ENCODE results near the gene SH3GL3.
A peak's percentile ranks its signal among the peaks of the same experiment; 100 is the strongest.

SH3GL3 gene

DNA sequence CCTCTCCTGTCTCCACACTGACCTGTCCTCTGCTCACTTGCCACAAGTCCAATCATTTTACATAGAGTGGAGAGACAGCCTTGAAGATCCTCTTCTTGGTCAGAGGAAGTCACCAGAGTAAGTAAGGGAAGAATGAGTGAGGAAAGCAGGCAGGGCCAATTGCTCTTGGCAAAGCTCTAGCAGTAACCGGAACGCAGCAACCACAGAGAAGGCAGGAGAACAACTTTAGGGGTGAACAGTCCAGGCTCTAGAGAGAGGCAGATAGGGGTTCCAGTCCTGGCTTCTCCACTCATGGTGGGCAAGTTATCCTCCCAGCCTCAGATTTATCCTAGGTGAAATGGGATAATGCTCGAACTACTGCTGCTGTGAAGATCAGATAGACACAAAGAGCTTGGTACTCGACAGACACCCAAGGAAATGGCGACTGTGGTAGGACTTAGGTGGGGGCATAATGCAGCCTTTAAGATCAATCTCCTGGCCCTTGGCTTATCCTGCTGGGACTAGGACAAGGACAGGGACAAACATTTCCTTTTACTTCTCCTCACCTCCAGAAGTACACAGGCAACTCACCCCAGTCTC, 205.6 kb downstream of the SH3GL3 start:
- no peak overlapping the region for H4K12ac ChIP-seq (ENCODE audit: low read depth, low read length)
- no peaks in the 10 kb centered on the region for H3K36me3 ChIP-seq (ENCODE audit: control insufficient read depth in 1 of 2, insufficient read depth in 2 of 2, low read length in 2 of 2)
- H3K9me3 ChIP-seq (ENCODE audit: insufficient read depth, low read depth, low read length), result peaks cover 2% of the 10 kb centered on the region
- WGBS (ENCODE audit: extremely low coverage, insufficient coverage, insufficient read length), result no CpG with 5 or more reads among the region's 5 CpGs
- H3K23ac ChIP-seq (ENCODE audit: low read length), result no peak overlapping the region
- H3K4me2 ChIP-seq (ENCODE audit: low read length), result no peak overlapping the region
- H4K8ac ChIP-seq (ENCODE audit: low read depth, low read length), result no peak overlapping the region
- H4K91ac ChIP-seq (ENCODE audit: low read depth, low read length), result no peak overlapping the region
- H2BK5ac ChIP-seq (ENCODE audit: low read depth, low read length, poor library complexity), result no peak overlapping the region
- no peak overlapping the region for H3K4me3 ChIP-seq (ENCODE audit: low read depth, low read length)
- H3K4ac ChIP-seq (ENCODE audit: low read depth, low read length), result no peak overlapping the region
- H3K27me3 ChIP-seq (ENCODE audit: insufficient read depth, low read length), result peaks cover 28% of the 10 kb centered on the region
- no peak overlapping the region for H3K18ac ChIP-seq (ENCODE audit: low read length)
- H2AK5ac ChIP-seq (ENCODE audit: low read length), result no peak overlapping the region
- H3K14ac ChIP-seq (ENCODE audit: low read length), result no peak overlapping the region
- no peak overlapping the region for H2AFZ ChIP-seq (ENCODE audit: insufficient read depth, low read length, poor library complexity)
- no peak overlapping the region for H2BK12ac ChIP-seq (ENCODE audit: low read length)
- no peaks in the 10 kb centered on the region for H3K79me1 ChIP-seq (ENCODE audit: low read length)
- no peaks in the 10 kb centered on the region for H3K79me2 ChIP-seq (ENCODE audit: control insufficient read depth, insufficient read depth, low read length, poor library complexity)
- no peak overlapping the region for H3K9ac ChIP-seq (ENCODE audit: low read length)
- no peak for DNase-seq
- peaks cover 7 to 12% of the 10 kb centered on the region in 2 experiments for H3K4me1 ChIP-seq (ENCODE audit: control insufficient read depth in 1 of 2, insufficient read depth in 2 of 2, low read length in 2 of 2)
- no peak overlapping the region for H2BK120ac ChIP-seq (ENCODE audit: insufficient read depth, low read length, poor library complexity)
- H3K27ac ChIP-seq (ENCODE audit: low read depth, low read length), result no peak overlapping the region

- no peak overlapping the region for H4K8ac ChIP-seq (ENCODE audit: low read depth, low read length)
These were observed 206.1 kb downstream of the SH3GL3 start for GRCh38 chr15:83653288-83653638.

GRCh38 chr15:83653639-83654378, 206.7 kb downstream of the SH3GL3 start, which contains the start of gene ADAMTSL3:
TSS of gene ADAMTSL3 (plus strand) at chr15:83654123. CDS start at chr15:83655762, 1,639 bp downstream.
- Histone ChIP-seq H3K36me3 (ENCODE audit: control insufficient read depth in 1 of 2, insufficient read depth in 2 of 2, low read length in 2 of 2) (no peaks in the 10 kb centered on the region), H3K27ac (ENCODE audit: low read depth, low read length) (no peak within 1 kb of the TSS), H3K23ac (ENCODE audit: low read length) (no peak within 1 kb of the TSS), H3K4me3 (ENCODE audit: low read depth, low read length) (peak within 1 kb of the TSS; percentile 5), H2BK120ac (ENCODE audit: insufficient read depth, low read length, poor library complexity) (no peak within 1 kb of the TSS), H4K12ac (ENCODE audit: low read depth, low read length) (no peak within 1 kb of the TSS), H4K91ac (ENCODE audit: low read depth, low read length) (peak within 1 kb of the TSS; percentile 21), H3K9ac (ENCODE audit: low read length) (no peak within 1 kb of the TSS), H2BK12ac (ENCODE audit: low read length) (peak within 1 kb of the TSS; percentile 35), H3K27me3 (ENCODE audit: insufficient read depth, low read length) (peaks cover 28% of the 10 kb centered on the region), H4K8ac (ENCODE audit: low read depth, low read length) (no peak within 1 kb of the TSS), H3K18ac (ENCODE audit: low read length) (no peak within 1 kb of the TSS), H2BK5ac (ENCODE audit: low read depth, low read length, poor library complexity) (no peak within 1 kb of the TSS), H3K4ac (ENCODE audit: low read depth, low read length) (no peak within 1 kb of the TSS), H2AFZ (ENCODE audit: insufficient read depth, low read length, poor library complexity) (peak within 1 kb of the TSS; percentile 40), H3K79me1 (ENCODE audit: low read length) (no peaks in the 10 kb centered on the region), H3K14ac (ENCODE audit: low read length) (no peak within 1 kb of the TSS), H2AK5ac (ENCODE audit: low read length) (no peak within 1 kb of the TSS), H3K4me1 (ENCODE audit: control insufficient read depth in 1 of 2, insufficient read depth in 2 of 2, low read length in 2 of 2) (peaks cover 7 to 12% of the 10 kb centered on the region in 2 experiments), H3K79me2 (ENCODE audit: control insufficient read depth, insufficient read depth, low read length, poor library complexity) (no peaks in the 10 kb centered on the region), H3K4me2 (ENCODE audit: low read length) (peak within 1 kb of the TSS; percentile 45), H3K9me3 (ENCODE audit: insufficient read depth, low read depth, low read length) (peaks cover 2% of the 10 kb centered on the region)
- DNase-seq, result peak in 1 of 2 donors; percentile 4
- no CpG with 5 or more reads among the region's 105 CpGs for WGBS (ENCODE audit: extremely low coverage, insufficient coverage, insufficient read length)

More at GRCh38 chr15:83653288-83653638, 206.1 kb downstream of the SH3GL3 start:
- Histone ChIP-seq H3K23ac (ENCODE audit: low read length) (no peak overlapping the region), H2BK120ac (ENCODE audit: insufficient read depth, low read length, poor library complexity) (no peak overlapping the region), H2BK5ac (ENCODE audit: low read depth, low read length, poor library complexity) (no peak overlapping the region), H3K18ac (ENCODE audit: low read length) (no peak overlapping the region), H2AK5ac (ENCODE audit: low read length) (no peak overlapping the region), H3K36me3 (ENCODE audit: control insufficient read depth in 1 of 2, insufficient read depth in 2 of 2, low read length in 2 of 2) (no peaks in the 10 kb centered on the region), H4K91ac (ENCODE audit: low read depth, low read length) (no peak overlapping the region), H3K79me1 (ENCODE audit: low read length) (no peaks in the 10 kb centered on the region), H3K14ac (ENCODE audit: low read length) (no peak overlapping the region), H3K4ac (ENCODE audit: low read depth, low read length) (no peak overlapping the region), H3K4me3 (ENCODE audit: low read depth, low read length) (no peak overlapping the region), H4K12ac (ENCODE audit: low read depth, low read length) (no peak overlapping the region), H3K4me2 (ENCODE audit: low read length) (peak overlapping the region; percentile 45), H3K79me2 (ENCODE audit: control insufficient read depth, insufficient read depth, low read length, poor library complexity) (no peaks in the 10 kb centered on the region), H3K9me3 (ENCODE audit: insufficient read depth, low read depth, low read length) (peaks cover 2% of the 10 kb centered on the region), H2BK12ac (ENCODE audit: low read length) (no peak overlapping the region), H2AFZ (ENCODE audit: insufficient read depth, low read length, poor library complexity) (no peak overlapping the region), H3K27me3 (ENCODE audit: insufficient read depth, low read length) (peaks cover 28% of the 10 kb centered on the region), H3K4me1 (ENCODE audit: control insufficient read depth in 1 of 2, insufficient read depth in 2 of 2, low read length in 2 of 2) (peaks cover 7 to 12% of the 10 kb centered on the region in 2 experiments), H3K9ac (ENCODE audit: low read length) (no peak overlapping the region), H3K27ac (ENCODE audit: low read depth, low read length) (no peak overlapping the region)
- no CpG with 5 or more reads among the region's 18 CpGs for WGBS (ENCODE audit: extremely low coverage, insufficient coverage, insufficient read length)
- no peak for DNase-seq

DNA sequence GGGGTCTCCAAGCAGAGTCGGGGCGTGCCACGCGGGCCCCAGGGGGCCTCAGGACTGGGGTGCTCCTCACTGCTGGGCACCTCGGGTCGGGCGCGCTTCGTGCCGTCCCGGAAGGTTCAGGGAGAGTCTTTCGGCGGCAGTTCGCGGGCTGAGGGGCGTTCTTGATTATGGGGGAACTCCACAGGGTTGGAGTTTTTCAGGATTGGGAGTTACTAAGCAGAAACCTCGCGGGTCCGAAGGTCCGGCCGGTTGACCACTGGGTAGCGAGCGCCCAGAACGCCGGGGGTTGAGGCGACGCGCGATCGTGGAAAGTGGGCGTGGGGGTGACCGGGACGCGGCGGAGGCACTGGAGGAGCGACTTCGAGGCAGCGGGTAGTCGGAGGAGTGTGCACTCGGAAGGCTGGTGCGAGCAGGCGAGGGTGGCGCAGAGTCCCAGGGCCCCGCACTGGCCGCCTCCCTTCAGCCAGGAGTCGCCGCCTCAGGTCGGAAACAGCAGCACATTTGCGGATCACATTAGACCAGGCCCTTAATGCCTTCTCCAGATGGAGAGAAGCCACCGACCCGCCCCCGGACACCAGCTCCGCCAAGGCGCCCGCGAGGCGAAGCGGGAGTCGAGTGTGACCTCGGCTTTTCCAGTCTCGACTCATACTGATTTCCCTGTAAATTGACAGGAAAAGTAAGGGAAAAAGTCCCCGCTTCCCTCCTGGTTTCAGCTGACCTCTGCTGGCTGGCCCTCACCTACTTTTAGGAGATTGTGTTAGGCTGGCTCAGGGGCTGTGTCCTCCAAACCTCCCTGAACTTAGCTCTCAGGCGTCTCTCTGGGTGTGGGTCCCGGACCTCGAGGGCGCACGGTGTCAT, 207.5 kb downstream of the SH3GL3 start:
- no CpG with 5 or more reads among the region's 67 CpGs for WGBS (ENCODE audit: extremely low coverage, insufficient coverage, insufficient read length)

More for the DNA sequence above, 207.5 kb downstream of the SH3GL3 start:
- Histone ChIP-seq H2BK5ac (ENCODE audit: low read depth, low read length, poor library complexity) (no peak overlapping the region), H3K18ac (ENCODE audit: low read length) (no peak overlapping the region), H2BK120ac (ENCODE audit: insufficient read depth, low read length, poor library complexity) (no peak overlapping the region), H3K79me1 (ENCODE audit: low read length) (no peaks in the 10 kb centered on the region), H3K27me3 (ENCODE audit: insufficient read depth, low read length) (peaks cover 28% of the 10 kb centered on the region), H3K36me3 (ENCODE audit: control insufficient read depth in 1 of 2, insufficient read depth in 2 of 2, low read length in 2 of 2) (no peaks in the 10 kb centered on the region), H2AFZ (ENCODE audit: insufficient read depth, low read length, poor library complexity) (peak overlapping the region; percentile 15), H3K4me2 (ENCODE audit: low read length) (peak overlapping the region; percentile 44), H4K12ac (ENCODE audit: low read depth, low read length) (no peak overlapping the region), H3K9me3 (ENCODE audit: insufficient read depth, low read depth, low read length) (peaks cover 2% of the 10 kb centered on the region), H3K4me3 (ENCODE audit: low read depth, low read length) (peak overlapping the region; percentile 5), H4K91ac (ENCODE audit: low read depth, low read length) (peak overlapping the region; percentile 21), H3K9ac (ENCODE audit: low read length) (no peak overlapping the region), H2BK12ac (ENCODE audit: low read length) (peak overlapping the region; percentile 35), H3K27ac (ENCODE audit: low read depth, low read length) (no peak overlapping the region), H3K79me2 (ENCODE audit: control insufficient read depth, insufficient read depth, low read length, poor library complexity) (no peaks in the 10 kb centered on the region), H3K23ac (ENCODE audit: low read length) (no peak overlapping the region), H3K4me1 (ENCODE audit: control insufficient read depth in 1 of 2, insufficient read depth in 2 of 2, low read length in 2 of 2) (peaks cover 7 to 12% of the 10 kb centered on the region in 2 experiments), H2AK5ac (ENCODE audit: low read length) (no peak overlapping the region), H4K8ac (ENCODE audit: low read depth, low read length) (no peak overlapping the region), H3K4ac (ENCODE audit: low read depth, low read length) (no peak overlapping the region), H3K14ac (ENCODE audit: low read length) (no peak overlapping the region)
- DNase-seq, result no peak

Data from trophoblast cell (in vitro differentiated cells and primary cell).